ENCODE measurements around the gene CNNM2.

Gene CNNM2

DNA sequence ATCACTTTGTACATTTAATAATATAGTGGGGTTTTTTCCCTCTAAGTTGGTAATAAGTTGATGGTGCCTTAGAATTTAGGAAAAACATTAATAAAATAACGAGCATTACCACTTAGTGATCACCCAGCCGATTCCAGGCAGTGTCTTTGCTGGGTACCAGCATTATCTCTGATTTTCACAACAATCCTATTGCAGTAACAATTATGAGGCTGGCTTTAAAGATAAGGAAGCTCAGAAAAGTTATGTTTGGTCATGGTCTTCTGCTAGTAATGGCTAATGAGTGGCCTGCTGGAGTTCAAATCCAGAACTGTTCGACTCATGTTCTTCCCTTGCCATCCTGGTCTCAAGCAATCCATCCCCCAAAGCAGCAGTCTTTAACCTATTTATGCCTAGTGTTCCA is 127.9 kb downstream of the CNNM2 start:
- TF ChIP-seq, protein P1, sequence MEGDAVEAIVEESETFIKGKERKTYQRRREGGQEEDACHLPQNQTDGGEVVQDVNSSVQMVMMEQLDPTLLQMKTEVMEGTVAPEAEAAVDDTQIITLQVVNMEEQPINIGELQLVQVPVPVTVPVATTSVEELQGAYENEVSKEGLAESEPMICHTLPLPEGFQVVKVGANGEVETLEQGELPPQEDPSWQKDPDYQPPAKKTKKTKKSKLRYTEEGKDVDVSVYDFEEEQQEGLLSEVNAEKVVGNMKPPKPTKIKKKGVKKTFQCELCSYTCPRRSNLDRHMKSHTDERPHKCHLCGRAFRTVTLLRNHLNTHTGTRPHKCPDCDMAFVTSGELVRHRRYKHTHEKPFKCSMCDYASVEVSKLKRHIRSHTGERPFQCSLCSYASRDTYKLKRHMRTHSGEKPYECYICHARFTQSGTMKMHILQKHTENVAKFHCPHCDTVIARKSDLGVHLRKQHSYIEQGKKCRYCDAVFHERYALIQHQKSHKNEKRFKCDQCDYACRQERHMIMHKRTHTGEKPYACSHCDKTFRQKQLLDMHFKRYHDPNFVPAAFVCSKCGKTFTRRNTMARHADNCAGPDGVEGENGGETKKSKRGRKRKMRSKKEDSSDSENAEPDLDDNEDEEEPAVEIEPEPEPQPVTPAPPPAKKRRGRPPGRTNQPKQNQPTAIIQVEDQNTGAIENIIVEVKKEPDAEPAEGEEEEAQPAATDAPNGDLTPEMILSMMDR (IDR thresholded peaks at IDR 0.05; ENCODE audit: low read depth, low read length, missing control alignments): no peak
- H3K4me3 ChIP-seq (ENCODE audit: low read depth, low read length): no peak overlapping the region
- no peak for DNase-seq (ENCODE audit: low read depth)

DNA sequence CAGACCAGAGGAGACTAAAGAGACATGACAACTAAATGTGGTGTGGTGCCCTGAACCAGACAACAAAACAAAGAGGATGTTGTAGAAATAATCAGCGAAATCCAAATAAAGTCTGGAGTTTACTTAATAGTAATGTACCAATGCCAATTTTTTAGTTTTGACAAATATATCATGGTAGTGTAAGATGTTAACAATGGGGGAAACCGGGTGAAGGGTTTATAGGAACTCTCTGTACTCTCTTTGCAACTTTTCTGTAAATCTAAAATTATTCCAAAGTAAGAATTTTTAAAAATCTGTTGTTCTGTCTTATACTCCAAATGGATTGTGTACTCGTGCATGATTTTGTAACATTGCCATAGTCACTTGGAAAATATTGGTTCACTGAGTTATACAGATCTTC is 129.3 kb downstream of the CNNM2 start:
- TF ChIP-seq, protein P1 (IDR thresholded peaks at IDR 0.05; ENCODE audit: low read depth, low read length, missing control alignments): no peak
- no peak for DNase-seq (ENCODE audit: low read depth)
- no peak overlapping the region for H3K4me3 ChIP-seq (ENCODE audit: low read depth, low read length)

DNA sequence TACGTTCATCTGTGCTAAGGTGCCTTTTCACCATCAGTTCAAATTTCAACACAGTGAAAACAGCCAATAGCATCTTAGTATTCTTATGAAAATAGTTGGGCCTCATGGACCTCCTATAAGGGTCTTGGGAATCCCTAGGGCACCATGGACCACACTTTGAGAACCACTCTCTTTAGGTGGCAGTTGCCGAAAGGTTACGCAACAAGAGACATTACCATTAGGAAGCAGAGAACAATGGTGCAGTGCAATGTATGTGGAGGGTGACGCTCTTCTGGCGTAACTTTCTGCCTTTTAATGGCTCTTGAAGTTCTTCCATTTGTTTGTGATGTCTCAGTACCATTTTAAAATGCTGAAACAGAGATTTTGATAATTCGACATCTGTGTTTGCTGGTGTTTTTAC is 131.1 kb downstream of the CNNM2 start:
- no peak overlapping the region for H3K4me3 ChIP-seq (ENCODE audit: low read depth, low read length)
- TF ChIP-seq, protein P1 (IDR thresholded peaks at IDR 0.05; ENCODE audit: low read depth, low read length, missing control alignments): no peak
- DNase-seq (ENCODE audit: low read depth): no peak

DNA sequence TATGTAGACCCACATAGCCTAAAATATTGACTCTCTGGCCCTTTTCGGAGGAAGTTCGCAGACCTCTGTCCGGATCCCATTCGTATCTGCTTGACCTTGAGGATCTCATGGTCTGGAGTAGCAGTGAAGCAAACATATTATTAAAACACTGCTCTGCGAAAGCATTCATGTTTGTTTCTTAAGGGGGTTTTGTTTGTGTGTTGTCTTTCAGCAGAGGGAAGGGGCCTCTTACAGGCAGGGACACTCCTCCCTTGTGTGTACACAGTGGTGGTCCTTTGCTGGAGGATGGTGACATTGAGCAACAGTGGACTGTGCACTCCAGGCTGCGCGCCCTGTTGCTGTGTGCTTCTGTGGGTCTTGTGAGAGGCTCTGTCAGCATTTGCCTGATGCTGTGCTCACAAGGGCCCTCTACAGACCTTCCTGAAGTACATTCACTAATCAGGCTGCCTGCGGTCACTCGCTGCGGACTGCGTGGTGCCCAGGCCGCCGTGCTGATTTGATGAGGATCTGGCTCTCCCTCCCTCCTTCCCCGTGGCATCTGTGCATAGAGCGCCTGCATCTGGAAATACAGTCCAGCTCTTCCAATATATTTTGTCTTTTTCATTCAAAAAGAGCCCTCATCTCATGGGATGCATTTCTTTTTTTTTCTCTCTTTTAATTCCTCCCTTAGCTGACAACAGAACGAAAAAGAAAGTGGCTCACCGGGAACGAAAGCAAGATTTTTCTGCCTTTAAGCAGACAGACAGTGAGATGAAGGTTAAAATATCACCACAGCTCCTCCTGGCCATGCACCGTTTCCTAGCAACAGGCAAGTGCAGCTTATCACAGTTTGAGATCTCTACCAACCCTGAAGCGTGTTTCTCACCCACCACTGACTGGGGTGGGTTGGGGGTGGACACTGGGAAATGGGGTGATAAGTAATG is 135.8 kb downstream of the CNNM2 start:
- peak; percentile 62 for DNase-seq (ENCODE audit: low read depth)
- H3K4me3 ChIP-seq (ENCODE audit: low read depth, low read length): peak overlapping the region; percentile 52
- TF ChIP-seq, protein P1 (IDR thresholded peaks at IDR 0.05; ENCODE audit: low read depth, low read length, missing control alignments): peak; percentile 63

DNA sequence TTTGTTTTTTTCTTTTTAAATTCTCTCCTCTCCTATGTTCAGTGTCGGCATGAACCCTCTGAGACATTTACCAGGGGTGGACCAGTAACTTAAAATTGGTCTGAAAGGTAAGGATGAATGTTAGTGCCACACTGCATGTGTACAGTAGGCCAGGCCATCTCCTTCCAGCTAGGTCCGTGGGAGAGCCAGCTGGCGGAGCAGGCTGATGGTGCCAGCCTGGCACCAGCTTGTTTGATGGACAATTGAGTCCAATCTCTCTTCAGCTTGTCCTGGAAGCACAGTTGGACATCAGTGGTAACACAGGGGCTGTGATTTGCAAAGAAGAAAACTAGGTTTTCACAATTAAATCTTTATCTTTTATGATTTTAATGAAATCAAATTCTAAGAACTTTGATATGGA is 136.5 kb downstream of the CNNM2 start:
- no peak overlapping the region; the same call in 1 of the 2 replicates for H3K4me3 ChIP-seq (ENCODE audit: low read depth, low read length)
- DNase-seq (ENCODE audit: low read depth): no peak
- TF ChIP-seq, protein P1 (IDR thresholded peaks at IDR 0.05; ENCODE audit: low read depth, low read length, missing control alignments): no peak

DNA sequence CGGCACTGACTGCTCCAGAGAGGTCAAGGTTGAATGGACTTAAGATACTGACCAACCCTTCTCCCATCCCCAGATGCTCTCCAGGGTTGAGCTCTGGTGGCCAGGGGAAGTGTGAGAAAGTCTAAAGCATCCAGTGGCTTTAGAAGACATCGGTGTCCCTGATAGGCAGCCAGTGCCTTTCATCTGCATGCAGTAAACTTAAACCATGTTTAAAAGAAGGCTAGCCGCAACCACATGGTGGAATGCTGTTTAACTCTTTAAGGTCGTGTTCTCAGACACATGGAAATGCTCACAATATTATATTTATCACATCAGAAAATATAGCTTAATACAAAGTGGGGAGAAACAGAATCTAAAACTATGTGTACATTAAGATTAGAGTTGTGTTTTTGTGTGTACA is 137.0 kb downstream of the CNNM2 start:
- H3K4me3 ChIP-seq (ENCODE audit: low read depth, low read length): no peak overlapping the region
- no peak for DNase-seq (ENCODE audit: low read depth)
- TF ChIP-seq, protein P1 (IDR thresholded peaks at IDR 0.05; ENCODE audit: low read depth, low read length, missing control alignments): no peak

DNA sequence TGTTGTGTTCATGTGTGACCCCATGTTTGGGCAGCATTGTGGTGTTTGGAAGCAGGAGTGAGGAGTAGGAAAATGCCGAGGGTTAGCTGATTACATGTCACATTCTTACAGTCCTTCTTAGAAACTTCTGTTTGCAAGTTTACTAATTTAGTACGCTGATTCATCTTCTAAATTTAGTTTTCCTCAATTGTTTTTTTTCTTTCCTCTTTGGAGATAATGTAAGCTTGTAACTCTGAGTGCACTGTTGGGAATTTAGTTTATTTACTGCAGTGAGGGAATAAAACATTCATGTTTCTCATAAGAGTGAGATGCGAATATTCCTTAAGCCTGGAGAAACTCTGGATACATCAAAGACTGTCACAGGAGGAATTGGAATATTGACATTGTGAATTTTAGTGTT is 139.9 kb downstream of the CNNM2 start:
- DNase-seq (ENCODE audit: low read depth): no peak
- no peak overlapping the region for H3K4me3 ChIP-seq (ENCODE audit: low read depth, low read length)
- TF ChIP-seq, protein P1 (IDR thresholded peaks at IDR 0.05; ENCODE audit: low read depth, low read length, missing control alignments): no peak

All from GM12864 (cell line).